GM18873 (cell line): ENCODE measurements around the gene CD44.
A peak's percentile ranks its signal among the peaks of the same experiment; 100 is the strongest.

Source experiments
- ATAC-seq: cut with Tn5 transposase; IDR thresholded peaks from one replicate; pipeline ENCODE4 v1.9.1; 2021; ENCODE audit warnings: mild to moderate bottlenecking, moderate library complexity, moderate number of reproducible peaks; ENCODE audit not compliant: unreplicated experiment, low FRiP score

The CD44 gene

DNA sequence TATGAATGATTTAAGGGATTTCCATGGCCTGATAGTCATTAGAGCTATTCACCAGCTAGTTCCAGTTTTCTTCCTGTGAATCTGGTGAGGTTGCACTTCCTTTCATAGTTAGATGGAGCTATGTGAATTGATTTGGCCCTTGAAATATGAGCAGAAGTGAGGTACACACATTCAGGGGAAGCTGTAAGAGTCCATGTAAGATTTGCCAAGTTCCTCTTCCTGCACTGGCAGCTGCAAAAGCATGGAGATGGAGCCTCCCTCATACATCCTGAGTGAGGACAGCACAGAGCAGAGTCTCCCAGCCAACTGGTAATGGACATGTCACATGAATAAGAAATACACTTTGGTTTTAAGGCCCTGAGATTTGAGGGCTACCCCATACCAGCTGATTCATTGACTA is 111.7 kb downstream of the CD44 start:
- no peak for ATAC-seq

DNA sequence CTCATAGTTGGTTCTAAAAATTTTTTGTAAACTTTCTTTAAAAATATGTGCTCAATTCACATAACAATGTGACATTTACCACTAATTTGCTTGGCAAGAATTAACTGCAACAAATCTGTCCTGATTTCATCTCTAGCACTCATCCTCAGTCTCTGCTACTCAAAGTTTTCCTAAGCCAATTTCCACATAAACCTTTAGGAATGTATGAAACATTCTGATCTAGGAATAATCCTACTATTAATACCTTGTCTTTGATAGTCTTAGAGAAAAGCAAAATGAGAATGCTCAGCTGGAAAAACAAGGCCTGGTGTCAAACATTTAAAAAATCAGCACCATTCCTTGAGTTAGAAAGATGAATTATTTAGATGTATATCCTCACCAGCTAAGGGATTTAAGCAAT is 114.3 kb downstream of the CD44 start:
- no peak for ATAC-seq

DNA sequence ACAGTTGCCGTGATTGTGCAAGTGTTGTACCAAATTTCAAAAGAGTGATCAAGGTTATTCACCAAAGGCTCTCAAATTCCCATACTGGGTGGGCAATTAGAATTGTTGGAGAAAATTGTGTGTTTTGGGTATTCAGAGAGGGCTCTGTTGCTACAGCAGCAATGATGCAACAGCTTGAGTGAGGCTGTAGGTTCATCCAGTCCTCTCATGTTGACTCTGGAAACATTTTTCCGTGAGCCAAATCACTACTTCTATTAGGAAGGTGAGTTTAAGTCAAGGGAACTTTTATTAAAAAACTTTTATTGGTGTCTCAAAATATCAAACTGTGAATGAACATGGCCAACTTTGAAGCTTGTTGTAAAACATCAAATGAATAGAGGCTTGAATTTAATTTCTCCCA is 116.5 kb downstream of the CD44 start:
- no peak for ATAC-seq

DNA sequence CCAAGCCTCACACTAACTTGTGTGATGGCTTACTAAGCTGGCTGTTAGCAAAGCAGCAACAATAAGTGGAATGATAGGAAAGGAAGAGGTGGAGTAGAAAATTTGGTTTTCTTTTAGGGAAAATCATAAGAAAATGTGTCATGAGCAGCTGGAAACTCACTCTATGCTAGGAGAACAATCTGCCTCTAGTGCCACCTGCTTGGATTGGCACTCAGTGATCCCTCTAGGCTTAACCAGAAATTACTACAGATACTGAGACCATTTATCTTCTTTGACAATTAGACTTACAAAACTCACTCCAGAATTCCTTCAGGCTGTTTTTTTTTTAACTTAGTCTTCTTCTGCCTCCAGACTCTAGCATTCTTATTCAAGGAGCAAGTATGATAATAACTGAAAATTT is 117.3 kb downstream of the CD44 start:
- no peak for ATAC-seq

DNA sequence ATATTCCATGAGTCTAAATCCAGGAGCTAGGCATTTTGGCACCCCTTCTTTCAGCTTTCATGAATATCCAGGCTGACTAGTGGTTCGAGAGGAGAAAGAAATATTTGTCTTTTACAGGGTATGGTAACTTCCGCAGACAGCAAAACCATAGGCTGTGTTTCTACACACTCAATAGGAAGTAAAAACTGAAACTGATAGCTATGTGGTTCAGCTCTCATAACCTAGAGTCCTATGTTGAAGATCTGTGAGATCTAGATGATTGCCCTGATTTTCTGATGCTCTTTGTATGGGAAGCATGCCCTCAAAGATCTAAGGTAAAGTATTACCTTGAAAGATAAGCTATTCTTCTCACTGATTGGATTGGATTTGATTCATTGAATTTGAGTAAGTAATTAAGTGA is 118.3 kb downstream of the CD44 start:
- peak; percentile 97 for ATAC-seq

GRCh38 chr11:35259529-35259928 is 120.6 kb downstream of the CD44 start:
- ATAC-seq: no peak

- no peak for ATAC-seq
Observed at GRCh38 chr11:35260342-35260985, 121.5 kb downstream of the CD44 start.

DNA sequence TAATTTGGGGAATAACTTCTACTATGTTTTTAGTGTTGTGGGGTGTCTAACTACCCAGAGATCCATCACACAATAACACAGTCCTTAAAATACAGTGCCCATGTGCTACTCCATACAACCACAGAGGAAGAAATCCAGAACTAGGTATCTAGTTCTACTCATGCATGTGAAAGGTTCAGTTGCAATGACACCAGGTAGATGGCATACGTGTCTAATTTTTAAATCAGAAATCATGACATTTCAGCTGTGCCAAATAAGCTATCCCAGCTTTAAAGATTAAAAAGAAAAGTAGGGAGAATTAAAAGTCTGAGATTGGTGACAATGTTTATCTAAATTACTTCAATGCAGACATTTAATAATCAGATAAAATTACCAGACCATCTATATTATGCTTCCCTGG is 122.2 kb downstream of the CD44 start:
- no peak for ATAC-seq

GRCh38 chr11:35262056-35262455 is 123.1 kb downstream of the CD44 start:
- no peak for ATAC-seq

- ATAC-seq: no peak
Observed at GRCh38 chr11:35262735-35263134, 123.8 kb downstream of the CD44 start.

GRCh38 chr11:35265755-35266454 is 126.9 kb downstream of the CD44 start:
- ATAC-seq: no peak

DNA sequence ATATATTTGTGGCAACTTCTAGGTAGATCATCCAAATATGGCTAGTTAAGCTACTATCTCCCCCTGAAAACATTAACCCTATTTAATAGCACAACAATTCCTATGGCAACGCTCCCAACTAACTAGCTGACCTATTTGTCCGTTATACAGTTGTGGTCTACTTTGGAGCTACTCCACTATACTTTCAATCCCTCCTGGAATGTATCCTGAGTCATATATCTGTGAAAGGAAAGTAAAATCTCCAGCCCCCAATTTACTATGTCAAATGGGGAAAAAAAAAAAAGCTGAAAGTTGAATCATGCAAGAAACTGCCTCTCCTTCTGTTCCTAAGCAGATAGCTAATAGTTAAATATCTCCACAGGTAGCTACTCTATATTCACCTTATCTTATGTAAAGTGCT is 128.5 kb downstream of the CD44 start:
- ATAC-seq: no peak

GRCh38 chr11:35270342-35270741 is 131.4 kb downstream of the CD44 start:
- ATAC-seq: no peak

GRCh38 chr11:35271031-35271430 is 132.1 kb downstream of the CD44 start:
- no peak for ATAC-seq

GRCh38 chr11:35272391-35272902 is 133.5 kb downstream of the CD44 start:
- peak; percentile 88 for ATAC-seq

- ATAC-seq: no peak
Observed at GRCh38 chr11:35274909-35275785, 136.2 kb downstream of the CD44 start.

- no peak for ATAC-seq
Observed at GRCh38 chr11:35275786-35276170, 136.8 kb downstream of the CD44 start.

GRCh38 chr11:35276396-35277145 is 137.6 kb downstream of the CD44 start:
- ATAC-seq: no peak

DNA sequence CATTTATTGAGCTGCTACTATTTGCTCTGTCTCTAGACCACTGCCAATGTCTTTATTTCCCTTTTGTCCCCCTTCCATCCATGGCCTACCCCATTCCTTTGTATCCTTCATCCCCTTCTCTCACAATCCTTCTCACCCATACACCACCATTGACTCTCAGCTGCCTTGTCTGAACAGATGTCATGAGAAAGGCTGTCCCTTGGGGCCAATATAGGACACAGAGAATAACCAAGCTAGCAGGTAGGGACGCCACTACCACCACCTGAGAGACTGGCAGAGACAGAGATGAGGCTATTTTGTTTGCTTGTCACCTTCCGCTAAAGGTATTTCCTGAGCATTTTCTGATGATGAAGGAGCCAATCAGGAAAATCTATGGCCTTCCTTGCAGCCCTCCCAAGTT is 138.9 kb downstream of the CD44 start:
- ATAC-seq: no peak

DNA sequence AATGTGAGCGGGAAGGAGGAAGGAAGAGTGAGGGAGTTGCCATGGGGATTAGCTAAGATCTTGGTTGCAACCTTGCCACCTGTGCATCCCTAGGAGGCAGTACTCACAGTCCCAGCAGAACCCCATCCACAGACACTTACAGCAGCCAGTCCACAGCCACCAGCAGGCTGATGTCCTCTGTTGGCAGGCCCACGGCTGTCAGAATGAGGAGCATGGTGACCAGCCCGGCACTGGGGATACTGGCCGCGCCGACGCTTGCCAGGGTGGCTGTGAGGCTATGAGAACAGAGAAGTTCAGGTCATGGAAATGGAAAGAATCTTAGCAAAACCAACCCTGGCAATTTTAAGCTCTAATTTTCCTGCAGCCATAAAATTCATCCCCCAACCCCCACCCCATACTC is 141.8 kb downstream of the CD44 start:
- ATAC-seq: no peak
